Measurements from ENCODE around the gene DPH6.

DNA sequence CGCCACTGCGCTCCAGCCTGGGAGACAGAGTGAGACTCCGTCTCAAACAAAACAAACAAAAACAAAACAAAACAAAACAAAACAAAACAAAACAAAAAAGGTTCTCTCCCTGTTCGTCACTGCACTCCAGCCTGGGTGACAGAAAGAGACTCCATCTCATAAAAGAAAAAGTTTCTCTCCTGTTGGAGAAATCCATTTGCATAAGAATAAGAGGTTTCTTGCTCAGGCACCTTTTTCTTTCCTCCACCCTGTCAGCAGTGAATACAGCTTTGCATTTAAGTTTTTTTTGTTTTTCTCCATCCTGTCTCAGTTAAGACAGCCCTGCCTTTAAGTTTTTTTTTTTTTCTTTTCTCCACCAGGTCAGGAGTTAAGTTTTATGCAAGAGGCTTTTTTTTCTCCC, 109.5 kb downstream of the DPH6 start:
- TF ChIP-seq POLR2A (IDR thresholded peaks at IDR 0.05) = no peak
- TF ChIP-seq CTCF (IDR thresholded peaks at IDR 0.05) = no peak
